Endodermal cell (in vitro differentiated cells): Measurements from ENCODE around the gene DENND10. TPM values are rescaled to one million over a fixed set of nuclear protein-coding genes. Genes with fewer than 3 reads are reported as not detected.

ENCODE experiments used
- DNase-seq: peaks from one replicate; pipeline ENCODE4 v3.0.0-alpha.2; 2017
- H3K27ac ChIP-seq: 2 replicates; pipeline ENCODE4 v1.5.1; 2013; ENCODE audit warnings: mild to moderate bottlenecking, low read depth, low read length, moderate library complexity
- H3K27me3 ChIP-seq: 2 replicates; pipeline ENCODE4 v1.6.1; 2013; ENCODE audit warnings: mild to moderate bottlenecking, low read length, moderate library complexity; ENCODE audit not compliant: insufficient read depth, control insufficient read depth, poor library complexity, severe bottlenecking
- H3K36me3 ChIP-seq: 2 replicates; pipeline ENCODE4 v1.7.0; 2013; ENCODE audit warnings: mild to moderate bottlenecking, low read length, moderate library complexity; ENCODE audit not compliant: control insufficient read depth, insufficient read depth
- H3K4me1 ChIP-seq: one replicate; pipeline ENCODE4 v1.7.0; 2013; ENCODE audit warnings: low read length; ENCODE audit not compliant: control insufficient read depth, insufficient read depth
- H3K4me3 ChIP-seq: 2 replicates; pipeline ENCODE4 v1.5.1; 2013; ENCODE audit warnings: mild to moderate bottlenecking, low read length, moderate library complexity
- H3K9ac ChIP-seq: 2 replicates; pipeline ENCODE4 v1.6.1; 2013; ENCODE audit warnings: mild to moderate bottlenecking, low read length, moderate library complexity; ENCODE audit not compliant: poor library complexity, severe bottlenecking; ENCODE audit errors: extremely low read depth
- H3K9me3 ChIP-seq: 2 replicates; pipeline ENCODE4 v1.6.1; 2013; ENCODE audit warnings: mild to moderate bottlenecking, low read length, moderate library complexity; ENCODE audit not compliant: control insufficient read depth
- H3K27ac Mint-ChIP-seq: 2 replicates; pipeline ENCODE4 v1.8.0; 2020; ENCODE audit warnings: mixed read lengths
- H3K27me3 Mint-ChIP-seq: 2 replicates; pipeline ENCODE4 v1.8.0; 2021; ENCODE audit warnings: mild to moderate bottlenecking, mixed read lengths; ENCODE audit not compliant: insufficient read depth
- H3K36me3 Mint-ChIP-seq: 2 replicates; pipeline ENCODE4 v1.8.0; 2020; ENCODE audit warnings: low read depth, mixed read lengths
- H3K4me1 Mint-ChIP-seq: 2 replicates; pipeline ENCODE4 v1.8.0; 2020; ENCODE audit warnings: mixed read lengths
- H3K4me3 Mint-ChIP-seq: 2 replicates; pipeline ENCODE4 v1.8.0; 2020; ENCODE audit warnings: mild to moderate bottlenecking, moderate library complexity, mixed read lengths
- H3K9me3 Mint-ChIP-seq: 2 replicates; pipeline ENCODE4 v1.8.0; 2020; ENCODE audit warnings: mild to moderate bottlenecking, mixed read lengths
- whole genome bisulfite sequencing, 2 experiments: methylation state at CpG; one replicate each; pipeline versions ENCODE4 v1.1.5 to v1.1.7; 2013; ENCODE audit warnings: missing lambda C conversion rate in 2 of 2, mixed read lengths in 1 of 2; ENCODE audit not compliant: insufficient coverage in 1 of 2, insufficient read length in 1 of 2; 5-methylcytosine and 5-hydroxymethylcytosine counted together
- total RNA-seq, 2 donors: library from RNA; stranded (reverse); fragmentation: NEBNext Ultra II Directional in 1 of 2; extraction: Animal tissue kit (Norgen Biotek cat#: 25700) in 1 of 2; gene quantifications; 2 replicates in 1 of 2; 3 replicates in 1 of 2; pipeline ENCODE4 v1.2.1, GENCODE V29; 2021
- TF ChIP-seq, protein P1 (sequence below): fragments of 200-600 bp; sonication (generic); conservative IDR thresholded peaks from 2 replicates; pipeline ENCODE4 v1.5.0; 2021; ENCODE audit warnings: antibody characterized with exemption, mild to moderate bottlenecking

Gene DENND10
- total RNA-seq, 2 donors from 2014 or later = 76.1 to 91.2 TPM

DNA sequence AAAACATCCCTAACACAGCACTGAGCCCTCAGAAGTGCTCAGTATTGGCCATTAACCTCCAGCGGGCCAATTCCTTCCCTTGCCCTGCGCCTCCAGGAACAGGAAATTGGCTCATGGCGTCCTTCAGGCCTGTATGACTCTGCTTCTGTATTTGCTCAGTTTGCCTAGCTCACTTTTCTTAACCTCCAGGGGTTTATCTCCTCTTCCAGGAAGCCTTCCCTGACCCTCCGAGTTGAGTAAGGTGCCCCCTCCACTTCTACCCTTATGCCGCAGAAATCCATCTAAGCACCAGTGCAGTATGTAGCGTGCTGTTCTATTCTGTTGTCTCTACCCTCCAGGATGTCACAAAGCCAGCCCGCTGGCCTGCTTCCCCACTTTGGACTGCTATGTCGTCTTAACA is 62.7 kb downstream of the DENND10 start:
- Histone ChIP-seq H3K36me3 (peaks cover 38% of the 10 kb centered on the region), H3K9me3 (no peaks in the 10 kb centered on the region), H3K27ac (peak overlapping the region; percentile 38), H3K4me1 (peaks cover 4% of the 10 kb centered on the region), H3K9ac (no peak overlapping the region), H3K27me3 (no peaks in the 10 kb centered on the region), H3K4me3 (no peak overlapping the region)
- Mint-ChIP-seq H3K36me3 (peaks cover 38% of the 10 kb centered on the region), H3K4me1 (peaks cover 10% of the 10 kb centered on the region), H3K9me3 (no peaks in the 10 kb centered on the region), H3K27me3 (no peaks in the 10 kb centered on the region), H3K4me3 (peak overlapping the region; percentile 76), H3K27ac (peak overlapping the region; percentile 23)
- TF ChIP-seq, protein P1, sequence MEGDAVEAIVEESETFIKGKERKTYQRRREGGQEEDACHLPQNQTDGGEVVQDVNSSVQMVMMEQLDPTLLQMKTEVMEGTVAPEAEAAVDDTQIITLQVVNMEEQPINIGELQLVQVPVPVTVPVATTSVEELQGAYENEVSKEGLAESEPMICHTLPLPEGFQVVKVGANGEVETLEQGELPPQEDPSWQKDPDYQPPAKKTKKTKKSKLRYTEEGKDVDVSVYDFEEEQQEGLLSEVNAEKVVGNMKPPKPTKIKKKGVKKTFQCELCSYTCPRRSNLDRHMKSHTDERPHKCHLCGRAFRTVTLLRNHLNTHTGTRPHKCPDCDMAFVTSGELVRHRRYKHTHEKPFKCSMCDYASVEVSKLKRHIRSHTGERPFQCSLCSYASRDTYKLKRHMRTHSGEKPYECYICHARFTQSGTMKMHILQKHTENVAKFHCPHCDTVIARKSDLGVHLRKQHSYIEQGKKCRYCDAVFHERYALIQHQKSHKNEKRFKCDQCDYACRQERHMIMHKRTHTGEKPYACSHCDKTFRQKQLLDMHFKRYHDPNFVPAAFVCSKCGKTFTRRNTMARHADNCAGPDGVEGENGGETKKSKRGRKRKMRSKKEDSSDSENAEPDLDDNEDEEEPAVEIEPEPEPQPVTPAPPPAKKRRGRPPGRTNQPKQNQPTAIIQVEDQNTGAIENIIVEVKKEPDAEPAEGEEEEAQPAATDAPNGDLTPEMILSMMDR = no peak
- WGBS, 2 experiments = 72 to 78% methylated on average over 8 of the region's 8 CpGs
- DNase-seq = no peak

DNA sequence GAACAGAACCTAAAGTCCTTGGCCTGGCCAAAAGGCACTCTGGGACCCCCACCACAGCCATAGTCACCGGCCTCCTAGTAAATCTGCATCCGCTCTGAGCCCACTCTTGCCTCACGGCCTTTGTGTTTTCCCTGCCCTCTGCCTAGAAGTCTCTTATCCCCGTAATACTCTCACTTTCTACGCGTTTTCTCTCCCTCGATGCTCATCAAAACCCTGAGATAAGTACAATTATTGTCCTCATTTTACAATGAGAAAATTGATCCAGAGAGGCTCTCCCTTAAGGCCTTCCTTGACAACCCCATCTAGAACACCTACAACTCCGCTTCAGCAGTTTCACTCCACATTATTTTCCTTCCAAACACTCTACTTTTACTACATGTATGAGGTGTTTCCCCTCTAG is 63.1 kb downstream of the DENND10 start:
- H3K27me3 Mint-ChIP-seq = no peaks in the 10 kb centered on the region
- peaks cover 10% of the 10 kb centered on the region for H3K4me1 Mint-ChIP-seq
- peak overlapping the region; percentile 2 for H3K27ac ChIP-seq
- no peak overlapping the region for H3K4me3 Mint-ChIP-seq
- no peak overlapping the region for H3K4me3 ChIP-seq
- H3K9ac ChIP-seq = no peak overlapping the region
- no peaks in the 10 kb centered on the region for H3K27me3 ChIP-seq
- H3K36me3 Mint-ChIP-seq = peaks cover 41% of the 10 kb centered on the region
- TF ChIP-seq, protein P1 = no peak
- 77 to 78% methylated on average over 6 to 8 of the region's 8 CpGs for WGBS, 2 experiments
- no peaks in the 10 kb centered on the region for H3K9me3 Mint-ChIP-seq
- H3K27ac Mint-ChIP-seq = peak overlapping the region; percentile 23
- H3K36me3 ChIP-seq = peaks cover 42% of the 10 kb centered on the region
- H3K4me1 ChIP-seq = peaks cover 4% of the 10 kb centered on the region
- H3K9me3 ChIP-seq = no peaks in the 10 kb centered on the region
- DNase-seq = no peak

DNA sequence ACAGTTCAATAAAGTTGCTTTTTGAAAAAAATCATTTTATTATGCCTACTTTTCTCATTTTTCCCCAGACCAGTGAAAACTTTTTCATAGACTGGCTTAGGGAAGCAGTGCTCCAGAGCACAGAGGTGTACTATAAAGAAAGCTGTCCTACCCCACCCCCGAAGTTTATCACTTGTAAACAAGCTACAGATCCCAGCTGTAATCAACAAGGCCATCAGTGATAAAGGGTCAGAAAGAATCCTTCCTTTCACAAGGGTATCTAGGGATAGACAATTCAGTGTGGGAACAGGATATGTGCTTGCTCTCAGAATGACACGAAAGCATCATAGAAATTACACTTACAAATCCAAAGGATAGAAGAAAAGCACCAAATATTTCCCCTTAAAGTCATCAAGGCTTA is 70.2 kb downstream of the DENND10 start:
- peaks cover 53% of the 10 kb centered on the region for H3K36me3 ChIP-seq

More for the DNA sequence above, 70.2 kb downstream of the DENND10 start:
- no peaks in the 10 kb centered on the region for H3K9me3 Mint-ChIP-seq
- no peak overlapping the region for H3K4me3 Mint-ChIP-seq
- DNase-seq = no peak
- H3K36me3 Mint-ChIP-seq = peaks cover 63% of the 10 kb centered on the region
- peaks cover 21% of the 10 kb centered on the region for H3K4me1 Mint-ChIP-seq
- Histone ChIP-seq H3K27ac (no peak overlapping the region), H3K4me3 (peak overlapping the region; percentile 32), H3K27me3 (no peaks in the 10 kb centered on the region), H3K4me1 (peaks cover 14% of the 10 kb centered on the region), H3K9me3 (no peaks in the 10 kb centered on the region), H3K9ac (no peak overlapping the region)
- TF ChIP-seq, protein P1 = no peak
- H3K27ac Mint-ChIP-seq = peak overlapping the region; percentile 72
- 77 to 79% methylated on average over 2 of the region's 2 CpGs for WGBS, 2 experiments
- no peaks in the 10 kb centered on the region for H3K27me3 Mint-ChIP-seq
